DOHH2 (cell line): ENCODE results near the gene NPFFR2.

ENCODE experiments used
- H3F3A ChIP-seq: fragments of 200-600 bp; sonication (generic), shearing (Covaris generic); 2 replicates; pipeline ENCODE4 v1.6.0; 2016; ENCODE audit warnings: antibody characterized with exemption, mild to moderate bottlenecking; ENCODE audit not compliant: control insufficient read depth, insufficient read depth
- H3K27ac ChIP-seq: fragments of 200-600 bp; sonication (generic); 2 replicates; pipeline ENCODE4 v1.5.1; 2014; ENCODE audit warnings: low read depth, mild to moderate bottlenecking, low read length, moderate library complexity
- H3K27me3 ChIP-seq: fragments of 200-600 bp; sonication (generic); 2 replicates; pipeline ENCODE4 v1.6.1; 2014; ENCODE audit warnings: mild to moderate bottlenecking, low read length, mixed read lengths; ENCODE audit not compliant: control insufficient read depth
- H3K36me3 ChIP-seq: fragments of 200-600 bp; sonication (generic); 2 replicates; pipeline ENCODE4 v1.6.1; 2014; ENCODE audit warnings: mild to moderate bottlenecking, low read length, moderate library complexity, mixed read lengths; ENCODE audit not compliant: control insufficient read depth
- H3K4me1 ChIP-seq: fragments of 200-600 bp; sonication (generic); 2 replicates; pipeline ENCODE4 v1.6.1; 2014; ENCODE audit warnings: mild to moderate bottlenecking, low read length, mixed read lengths; ENCODE audit not compliant: control insufficient read depth
- H3K4me2 ChIP-seq: fragments of 200-600 bp; sonication (generic); 2 replicates; pipeline ENCODE4 v1.6.0; 2014; ENCODE audit warnings: mild to moderate bottlenecking, low read length, moderate library complexity
- H3K4me3 ChIP-seq: fragments of 200-600 bp; sonication (generic); 2 replicates; pipeline ENCODE4 v1.5.1; 2014; ENCODE audit warnings: mild to moderate bottlenecking, low read length, mixed read lengths
- H3K79me2 ChIP-seq: fragments of 200-600 bp; sonication (generic); 2 replicates; pipeline ENCODE4 v1.6.1; 2014; ENCODE audit warnings: mild to moderate bottlenecking, low read length, mixed read lengths; ENCODE audit not compliant: control insufficient read depth
- H3K9me2 ChIP-seq: fragments of 200-600 bp; sonication (generic); replicated peaks from 2 replicates; pipeline ENCODE4 v1.6.1; 2014; ENCODE audit warnings: mild to moderate bottlenecking, low read length, mixed read lengths; ENCODE audit not compliant: control insufficient read depth
- H3K9me3 ChIP-seq: fragments of 200-600 bp; sonication (generic); 2 replicates; pipeline ENCODE4 v1.6.1; 2014; ENCODE audit warnings: antibody characterized with exemption, low read length, mixed read lengths; ENCODE audit not compliant: control insufficient read depth, insufficient read depth
- H4K20me1 ChIP-seq: fragments of 200-600 bp; sonication (generic); 2 replicates; pipeline ENCODE4 v1.6.0; 2014; ENCODE audit warnings: low read depth, mild to moderate bottlenecking, antibody characterized with exemption, low read length, moderate library complexity; ENCODE audit not compliant: control insufficient read depth, insufficient read depth
- CTCF ChIP-seq: fragments of 200-600 bp; sonication (generic); IDR thresholded peaks from one replicate; pipeline ENCODE4 v1.5.1; 2014; ENCODE audit warnings: antibody characterized with exemption, mild to moderate bottlenecking, low read depth, low read length; ENCODE audit not compliant: poor library complexity, severe bottlenecking
- EZH2phosphoT487 ChIP-seq: fragments of 200-600 bp; sonication (generic); IDR thresholded peaks from 2 replicates; pipeline ENCODE4 v1.6.1; 2017; ENCODE audit warnings: borderline replicate concordance, mild to moderate bottlenecking, antibody characterized with exemption, low read length, moderate library complexity, mixed read lengths

NPFFR2 gene

GRCh38 chr4:72194046-72194445 lies 162.2 kb downstream of the NPFFR2 start:
- Histone ChIP-seq H3K4me2 (no peak overlapping the region), H3K9me2 (no peaks in the 10 kb centered on the region; the same call in 1 of the 2 replicates), H3K9me3 (no peaks in the 10 kb centered on the region), H3K79me2 (no peaks in the 10 kb centered on the region), H4K20me1 (no peaks in the 10 kb centered on the region), H3F3A (no peaks in the 10 kb centered on the region), H3K27ac (no peak overlapping the region), H3K27me3 (no peaks in the 10 kb centered on the region), H3K36me3 (no peaks in the 10 kb centered on the region), H3K4me1 (no peaks in the 10 kb centered on the region), H3K4me3 (no peak overlapping the region)
- no peak for TF ChIP-seq CTCF
- no peak for TF ChIP-seq EZH2phosphoT487

DNA sequence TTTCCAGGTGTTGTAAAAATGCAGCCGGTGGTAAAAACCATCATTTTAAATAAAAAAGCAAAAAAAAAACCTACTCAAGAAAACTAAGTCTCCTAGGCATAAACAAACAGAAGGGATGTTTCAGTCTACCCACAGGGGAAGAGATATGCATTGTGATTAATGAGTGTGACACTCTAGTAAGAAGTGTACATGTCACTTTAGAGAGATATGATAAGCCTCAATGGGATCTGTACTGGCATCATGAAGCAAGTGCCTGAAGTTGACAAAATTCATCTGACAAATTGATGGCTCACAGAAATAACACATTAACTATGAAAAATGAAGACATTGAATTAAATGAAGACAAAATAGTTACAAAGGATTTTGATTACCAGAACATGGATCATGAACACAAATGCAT lies 162.7 kb downstream of the NPFFR2 start:
- Histone ChIP-seq H3K9me3 (no peaks in the 10 kb centered on the region), H3K36me3 (no peaks in the 10 kb centered on the region), H3K27me3 (no peaks in the 10 kb centered on the region), H3K4me1 (no peaks in the 10 kb centered on the region), H3K79me2 (no peaks in the 10 kb centered on the region), H3K9me2 (no peaks in the 10 kb centered on the region; the same call in 1 of the 2 replicates), H3K4me3 (no peak overlapping the region), H3K27ac (no peak overlapping the region), H3F3A (no peaks in the 10 kb centered on the region), H4K20me1 (no peaks in the 10 kb centered on the region), H3K4me2 (no peak overlapping the region)
- TF ChIP-seq CTCF (no peak), EZH2phosphoT487 (no peak)
